K562 (cell line): ENCODE results near the gene HBEGF. TPM values are rescaled to one million over a fixed set of nuclear protein-coding genes. Genes with fewer than 3 reads are reported as not detected.

ENCODE experiments used
- EP300 ChIP-seq: IDR thresholded peaks from 2 replicates; pipeline ENCODE4 v1.6.1; 2012; ENCODE audit warnings: low read length, improper control_type of control experiment
- GATAD2B ChIP-seq: fragments of 450-650 bp; IDR thresholded peaks from 2 replicates; pipeline ENCODE4 v1.6.1; 2017; ENCODE audit warnings: mild to moderate bottlenecking, borderline replicate concordance
- GTF2F1 ChIP-seq: IDR thresholded peaks from 2 replicates; pipeline ENCODE4 v1.6.1; 2011; ENCODE audit warnings: low read depth, low read length, improper control_type of control experiment
- HNRNPL ChIP-seq: fragments of 200-400 bp; formaldehyde crosslinking; IDR thresholded peaks from 2 replicates; pipeline ENCODE4 v1.6.1; 2017; ENCODE audit warnings: low read depth, mild to moderate bottlenecking, low read length
- ZBTB17 ChIP-seq: fragments of 450-650 bp; formaldehyde crosslinking; IDR thresholded peaks from 2 replicates; pipeline ENCODE4 v1.4.0; 2020; ENCODE audit warnings: mild to moderate bottlenecking
- ZBTB33 ChIP-seq: sonication (generic); formaldehyde crosslinking; IDR thresholded peaks from 2 replicates; pipeline ENCODE4 v1.8.1; 2023; ENCODE audit warnings: mild to moderate bottlenecking, missing genetic modification reagents
- ZNF77 ChIP-seq: fragments of 250-450 bp; sonication (Bioruptor Pico); IDR thresholded peaks from 2 replicates; pipeline ENCODE4 v1.5.0; 2020
- ZNF79 ChIP-seq: fragments of 250-450 bp; sonication (Bioruptor Pico); IDR thresholded peaks from 2 replicates; pipeline ENCODE4 v1.4.0; 2020; ENCODE audit warnings: low read depth, mild to moderate bottlenecking, moderate library complexity
- polyA plus RNA-seq, 8 experiments: library from polyadenylated mRNA; depleted of rRNA in 4 of 8; stranded (reverse) in 5 of 8; unstranded in 3 of 8; fragments of >200 nt; fragmentation: Nextera tagmentation in 2 of 8; fragmentation: Illumina TruSeq in 1 of 8; extraction: Ambion mirVana in 2 of 8; extraction: Trizol in 1 of 8; gene quantifications; 2 replicates each; pipeline versions ENCODE4 v1.2.1 to v1.2.3, GENCODE V29; 2011 to 2014; ENCODE audit warnings: inconsistent platforms in 1 of 8, missing spikeins in 1 of 8
- total RNA-seq, 7 experiments: library from RNA; depleted of rRNA in 6 of 7; stranded (reverse); fragments of >200 nt in 6 of 7; fragmentation: Illumina TruSeq in 2 of 7; extraction: Trizol in 2 of 7; gene quantifications; 2 replicates each; pipeline versions ENCODE4 v1.2.1 to v1.2.3, GENCODE V29; 2011 to 2021; ENCODE audit warnings: low replicate concordance in 1 of 7
- TF ChIP-seq, protein P1 (sequence below): fragments of 450-650 bp; IDR thresholded peaks from 2 replicates; pipeline ENCODE4 v1.6.1; 2016; ENCODE audit warnings: mild to moderate bottlenecking, moderate library complexity
- TF ChIP-seq, protein P2 (sequence below): fragments of 450-650 bp; IDR thresholded peaks from 2 replicates; pipeline ENCODE4 v1.6.1; 2017; ENCODE audit warnings: mild to moderate bottlenecking, moderate library complexity
- TF ChIP-seq, protein P3 (sequence below): sonication (generic); formaldehyde crosslinking; IDR thresholded peaks from 2 replicates; pipeline ENCODE4 v1.8.1; 2023; ENCODE audit warnings: mild to moderate bottlenecking, missing genetic modification reagents, moderate library complexity

Gene HBEGF
- total and polyA plus RNA-seq, 9 of the 15 experiments (the other 6 are each of a cell fraction or from before 2014, with no cell fraction given), result 0.11 to 1.1 (median 0.60) TPM

GRCh38 chr5:140302786-140303639 lies 43.4 kb downstream of the HBEGF start, which contains the start of gene PFDN1 (continued):
- TF ChIP-seq, protein P1, sequence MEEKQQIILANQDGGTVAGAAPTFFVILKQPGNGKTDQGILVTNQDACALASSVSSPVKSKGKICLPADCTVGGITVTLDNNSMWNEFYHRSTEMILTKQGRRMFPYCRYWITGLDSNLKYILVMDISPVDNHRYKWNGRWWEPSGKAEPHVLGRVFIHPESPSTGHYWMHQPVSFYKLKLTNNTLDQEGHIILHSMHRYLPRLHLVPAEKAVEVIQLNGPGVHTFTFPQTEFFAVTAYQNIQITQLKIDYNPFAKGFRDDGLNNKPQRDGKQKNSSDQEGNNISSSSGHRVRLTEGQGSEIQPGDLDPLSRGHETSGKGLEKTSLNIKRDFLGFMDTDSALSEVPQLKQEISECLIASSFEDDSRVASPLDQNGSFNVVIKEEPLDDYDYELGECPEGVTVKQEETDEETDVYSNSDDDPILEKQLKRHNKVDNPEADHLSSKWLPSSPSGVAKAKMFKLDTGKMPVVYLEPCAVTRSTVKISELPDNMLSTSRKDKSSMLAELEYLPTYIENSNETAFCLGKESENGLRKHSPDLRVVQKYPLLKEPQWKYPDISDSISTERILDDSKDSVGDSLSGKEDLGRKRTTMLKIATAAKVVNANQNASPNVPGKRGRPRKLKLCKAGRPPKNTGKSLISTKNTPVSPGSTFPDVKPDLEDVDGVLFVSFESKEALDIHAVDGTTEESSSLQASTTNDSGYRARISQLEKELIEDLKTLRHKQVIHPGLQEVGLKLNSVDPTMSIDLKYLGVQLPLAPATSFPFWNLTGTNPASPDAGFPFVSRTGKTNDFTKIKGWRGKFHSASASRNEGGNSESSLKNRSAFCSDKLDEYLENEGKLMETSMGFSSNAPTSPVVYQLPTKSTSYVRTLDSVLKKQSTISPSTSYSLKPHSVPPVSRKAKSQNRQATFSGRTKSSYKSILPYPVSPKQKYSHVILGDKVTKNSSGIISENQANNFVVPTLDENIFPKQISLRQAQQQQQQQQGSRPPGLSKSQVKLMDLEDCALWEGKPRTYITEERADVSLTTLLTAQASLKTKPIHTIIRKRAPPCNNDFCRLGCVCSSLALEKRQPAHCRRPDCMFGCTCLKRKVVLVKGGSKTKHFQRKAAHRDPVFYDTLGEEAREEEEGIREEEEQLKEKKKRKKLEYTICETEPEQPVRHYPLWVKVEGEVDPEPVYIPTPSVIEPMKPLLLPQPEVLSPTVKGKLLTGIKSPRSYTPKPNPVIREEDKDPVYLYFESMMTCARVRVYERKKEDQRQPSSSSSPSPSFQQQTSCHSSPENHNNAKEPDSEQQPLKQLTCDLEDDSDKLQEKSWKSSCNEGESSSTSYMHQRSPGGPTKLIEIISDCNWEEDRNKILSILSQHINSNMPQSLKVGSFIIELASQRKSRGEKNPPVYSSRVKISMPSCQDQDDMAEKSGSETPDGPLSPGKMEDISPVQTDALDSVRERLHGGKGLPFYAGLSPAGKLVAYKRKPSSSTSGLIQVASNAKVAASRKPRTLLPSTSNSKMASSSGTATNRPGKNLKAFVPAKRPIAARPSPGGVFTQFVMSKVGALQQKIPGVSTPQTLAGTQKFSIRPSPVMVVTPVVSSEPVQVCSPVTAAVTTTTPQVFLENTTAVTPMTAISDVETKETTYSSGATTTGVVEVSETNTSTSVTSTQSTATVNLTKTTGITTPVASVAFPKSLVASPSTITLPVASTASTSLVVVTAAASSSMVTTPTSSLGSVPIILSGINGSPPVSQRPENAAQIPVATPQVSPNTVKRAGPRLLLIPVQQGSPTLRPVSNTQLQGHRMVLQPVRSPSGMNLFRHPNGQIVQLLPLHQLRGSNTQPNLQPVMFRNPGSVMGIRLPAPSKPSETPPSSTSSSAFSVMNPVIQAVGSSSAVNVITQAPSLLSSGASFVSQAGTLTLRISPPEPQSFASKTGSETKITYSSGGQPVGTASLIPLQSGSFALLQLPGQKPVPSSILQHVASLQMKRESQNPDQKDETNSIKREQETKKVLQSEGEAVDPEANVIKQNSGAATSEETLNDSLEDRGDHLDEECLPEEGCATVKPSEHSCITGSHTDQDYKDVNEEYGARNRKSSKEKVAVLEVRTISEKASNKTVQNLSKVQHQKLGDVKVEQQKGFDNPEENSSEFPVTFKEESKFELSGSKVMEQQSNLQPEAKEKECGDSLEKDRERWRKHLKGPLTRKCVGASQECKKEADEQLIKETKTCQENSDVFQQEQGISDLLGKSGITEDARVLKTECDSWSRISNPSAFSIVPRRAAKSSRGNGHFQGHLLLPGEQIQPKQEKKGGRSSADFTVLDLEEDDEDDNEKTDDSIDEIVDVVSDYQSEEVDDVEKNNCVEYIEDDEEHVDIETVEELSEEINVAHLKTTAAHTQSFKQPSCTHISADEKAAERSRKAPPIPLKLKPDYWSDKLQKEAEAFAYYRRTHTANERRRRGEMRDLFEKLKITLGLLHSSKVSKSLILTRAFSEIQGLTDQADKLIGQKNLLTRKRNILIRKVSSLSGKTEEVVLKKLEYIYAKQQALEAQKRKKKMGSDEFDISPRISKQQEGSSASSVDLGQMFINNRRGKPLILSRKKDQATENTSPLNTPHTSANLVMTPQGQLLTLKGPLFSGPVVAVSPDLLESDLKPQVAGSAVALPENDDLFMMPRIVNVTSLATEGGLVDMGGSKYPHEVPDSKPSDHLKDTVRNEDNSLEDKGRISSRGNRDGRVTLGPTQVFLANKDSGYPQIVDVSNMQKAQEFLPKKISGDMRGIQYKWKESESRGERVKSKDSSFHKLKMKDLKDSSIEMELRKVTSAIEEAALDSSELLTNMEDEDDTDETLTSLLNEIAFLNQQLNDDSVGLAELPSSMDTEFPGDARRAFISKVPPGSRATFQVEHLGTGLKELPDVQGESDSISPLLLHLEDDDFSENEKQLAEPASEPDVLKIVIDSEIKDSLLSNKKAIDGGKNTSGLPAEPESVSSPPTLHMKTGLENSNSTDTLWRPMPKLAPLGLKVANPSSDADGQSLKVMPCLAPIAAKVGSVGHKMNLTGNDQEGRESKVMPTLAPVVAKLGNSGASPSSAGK, result no peak; the same call in 1 of the 2 replicates
- TF ChIP-seq ZNF77 (CRISPR knock-in tag) (no peak), ZBTB33 (CRISPR knock-in tag) (no peak), GTF2F1 (no peak), GATAD2B (no peak), HNRNPL (no peak), EP300 (no peak), ZBTB17 (CRISPR knock-in tag) (no peak), ZNF79 (CRISPR knock-in tag) (no peak)
- TF ChIP-seq, protein P2, sequence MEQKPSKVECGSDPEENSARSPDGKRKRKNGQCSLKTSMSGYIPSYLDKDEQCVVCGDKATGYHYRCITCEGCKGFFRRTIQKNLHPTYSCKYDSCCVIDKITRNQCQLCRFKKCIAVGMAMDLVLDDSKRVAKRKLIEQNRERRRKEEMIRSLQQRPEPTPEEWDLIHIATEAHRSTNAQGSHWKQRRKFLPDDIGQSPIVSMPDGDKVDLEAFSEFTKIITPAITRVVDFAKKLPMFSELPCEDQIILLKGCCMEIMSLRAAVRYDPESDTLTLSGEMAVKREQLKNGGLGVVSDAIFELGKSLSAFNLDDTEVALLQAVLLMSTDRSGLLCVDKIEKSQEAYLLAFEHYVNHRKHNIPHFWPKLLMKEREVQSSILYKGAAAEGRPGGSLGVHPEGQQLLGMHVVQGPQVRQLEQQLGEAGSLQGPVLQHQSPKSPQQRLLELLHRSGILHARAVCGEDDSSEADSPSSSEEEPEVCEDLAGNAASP, result no peak
- TF ChIP-seq, protein P3, sequence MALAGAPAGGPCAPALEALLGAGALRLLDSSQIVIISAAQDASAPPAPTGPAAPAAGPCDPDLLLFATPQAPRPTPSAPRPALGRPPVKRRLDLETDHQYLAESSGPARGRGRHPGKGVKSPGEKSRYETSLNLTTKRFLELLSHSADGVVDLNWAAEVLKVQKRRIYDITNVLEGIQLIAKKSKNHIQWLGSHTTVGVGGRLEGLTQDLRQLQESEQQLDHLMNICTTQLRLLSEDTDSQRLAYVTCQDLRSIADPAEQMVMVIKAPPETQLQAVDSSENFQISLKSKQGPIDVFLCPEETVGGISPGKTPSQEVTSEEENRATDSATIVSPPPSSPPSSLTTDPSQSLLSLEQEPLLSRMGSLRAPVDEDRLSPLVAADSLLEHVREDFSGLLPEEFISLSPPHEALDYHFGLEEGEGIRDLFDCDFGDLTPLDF (CRISPR knock-in tag), result no peak
